GM12801 (cell line): Measurements from ENCODE around the gene NDNF.

Experiments used
- TF ChIP-seq, protein P1 (sequence below): IDR thresholded peaks from one replicate; pipeline ENCODE4 v1.5.1; 2011; ENCODE audit warnings: control low read depth; ENCODE audit not compliant: insufficient read length; ENCODE audit errors: extremely low read depth

The NDNF gene

DNA sequence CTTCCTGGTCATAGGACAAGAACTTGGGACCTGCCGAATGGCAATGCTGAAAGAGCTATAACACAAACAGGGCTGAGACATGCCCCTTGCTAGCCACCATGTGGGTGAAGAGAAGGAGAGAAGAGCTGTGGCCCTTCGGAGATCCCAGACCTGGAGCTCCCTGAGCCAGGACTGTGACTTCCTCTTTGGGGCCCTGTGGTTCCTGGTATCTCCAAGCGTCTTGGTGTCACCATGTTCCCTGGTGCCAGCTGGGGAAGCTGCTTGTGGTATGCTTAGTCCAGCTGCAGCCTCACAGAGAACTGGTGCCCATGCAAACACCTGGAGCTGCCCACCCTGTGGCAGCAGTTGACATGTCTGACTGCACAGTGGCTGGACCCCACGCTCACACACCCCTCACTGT is 68.5 kb downstream of the NDNF start:
- TF ChIP-seq, protein P1, sequence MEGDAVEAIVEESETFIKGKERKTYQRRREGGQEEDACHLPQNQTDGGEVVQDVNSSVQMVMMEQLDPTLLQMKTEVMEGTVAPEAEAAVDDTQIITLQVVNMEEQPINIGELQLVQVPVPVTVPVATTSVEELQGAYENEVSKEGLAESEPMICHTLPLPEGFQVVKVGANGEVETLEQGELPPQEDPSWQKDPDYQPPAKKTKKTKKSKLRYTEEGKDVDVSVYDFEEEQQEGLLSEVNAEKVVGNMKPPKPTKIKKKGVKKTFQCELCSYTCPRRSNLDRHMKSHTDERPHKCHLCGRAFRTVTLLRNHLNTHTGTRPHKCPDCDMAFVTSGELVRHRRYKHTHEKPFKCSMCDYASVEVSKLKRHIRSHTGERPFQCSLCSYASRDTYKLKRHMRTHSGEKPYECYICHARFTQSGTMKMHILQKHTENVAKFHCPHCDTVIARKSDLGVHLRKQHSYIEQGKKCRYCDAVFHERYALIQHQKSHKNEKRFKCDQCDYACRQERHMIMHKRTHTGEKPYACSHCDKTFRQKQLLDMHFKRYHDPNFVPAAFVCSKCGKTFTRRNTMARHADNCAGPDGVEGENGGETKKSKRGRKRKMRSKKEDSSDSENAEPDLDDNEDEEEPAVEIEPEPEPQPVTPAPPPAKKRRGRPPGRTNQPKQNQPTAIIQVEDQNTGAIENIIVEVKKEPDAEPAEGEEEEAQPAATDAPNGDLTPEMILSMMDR: no peak

DNA sequence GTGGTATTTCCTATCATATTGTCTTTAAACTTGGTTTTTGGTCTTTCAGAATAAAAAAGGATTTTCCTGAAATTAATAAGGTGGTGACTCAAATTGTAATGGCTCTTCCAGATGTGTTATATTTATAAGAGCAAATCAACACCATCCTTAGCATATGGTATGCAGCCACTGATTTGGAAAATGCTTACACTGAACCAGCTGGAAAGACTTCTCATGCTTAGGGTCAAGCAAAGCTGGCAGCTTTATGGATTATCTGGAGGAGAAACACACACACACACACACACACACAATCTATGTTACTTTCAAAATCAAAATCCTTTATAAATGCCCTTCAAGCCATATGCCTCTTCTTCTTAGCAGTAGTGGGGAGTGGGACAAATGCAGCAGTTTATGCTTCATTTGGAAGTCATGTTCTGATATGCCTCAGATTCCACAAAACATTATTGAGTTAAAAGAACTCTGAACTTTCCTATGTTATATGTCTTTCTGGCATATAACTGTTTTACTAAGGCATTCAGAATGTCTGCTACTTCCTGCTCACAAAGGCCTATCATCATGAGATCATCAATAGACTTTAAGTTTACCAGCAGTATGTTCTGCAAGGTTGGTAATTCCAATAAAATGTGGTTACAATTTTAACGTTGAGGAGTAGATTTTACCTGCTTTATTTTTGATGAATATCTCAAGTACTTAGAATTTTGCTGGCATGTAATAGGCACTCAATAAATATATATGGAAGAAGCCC is 76.9 kb downstream of the NDNF start:
- TF ChIP-seq, protein P1: no peak

DNA sequence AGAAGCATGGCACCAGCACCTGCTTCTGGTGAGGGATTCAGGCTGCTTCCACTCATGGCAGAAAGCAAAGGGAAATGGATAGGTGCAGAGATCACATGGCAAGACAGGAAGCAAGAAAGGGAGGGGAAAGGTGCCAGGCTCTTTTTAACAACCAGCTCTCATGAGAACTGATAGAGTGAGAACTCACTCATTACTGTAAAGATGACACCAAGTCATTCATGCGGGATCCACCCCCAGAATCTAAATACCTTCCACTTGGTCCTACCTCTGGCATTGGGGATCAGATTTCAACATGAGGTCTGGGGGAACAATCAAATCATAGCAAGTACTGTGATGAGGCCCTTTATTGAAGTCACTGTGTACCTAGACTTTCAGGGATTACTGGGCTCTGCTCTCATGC is 77.8 kb downstream of the NDNF start:
- TF ChIP-seq, protein P1: no peak

DNA sequence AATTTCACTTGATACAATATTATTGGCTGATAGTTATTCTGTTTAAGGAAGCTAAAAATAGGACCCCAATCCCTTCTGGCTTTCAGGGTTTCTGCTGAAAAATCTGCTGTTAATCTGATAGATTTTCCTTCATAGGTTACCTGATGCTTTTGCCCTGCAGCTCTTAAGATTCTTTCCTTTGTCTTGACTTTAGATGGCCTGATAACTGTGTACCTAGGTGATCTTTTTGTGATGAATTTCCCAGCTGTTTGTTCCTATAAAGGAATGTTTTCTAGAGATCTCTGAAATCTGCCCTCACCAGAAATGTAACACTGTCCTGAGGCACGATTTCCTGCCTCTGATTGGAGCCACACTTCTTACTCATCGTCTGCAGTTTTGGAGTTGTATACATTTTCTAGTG is 80.5 kb downstream of the NDNF start:
- TF ChIP-seq, protein P1: no peak

DNA sequence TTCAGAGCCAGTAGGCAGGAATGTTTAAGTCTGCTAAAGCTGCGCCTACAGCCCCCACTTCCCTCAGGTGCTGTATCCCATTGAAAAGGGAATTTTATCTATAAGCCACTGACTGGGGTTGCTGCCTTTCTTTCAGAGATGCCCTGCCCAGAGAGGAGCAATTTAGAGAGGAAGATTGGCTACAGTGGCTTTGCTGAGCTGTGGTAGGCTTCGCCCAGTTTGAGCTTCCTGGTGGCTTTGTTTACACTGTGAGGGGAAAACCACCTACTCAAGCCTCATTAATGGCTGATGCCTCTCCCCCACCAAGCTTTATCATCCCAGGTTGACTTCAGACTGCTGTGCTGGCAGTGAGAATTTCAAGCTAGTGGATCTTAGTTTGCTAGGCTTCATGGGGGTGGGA is 82.1 kb downstream of the NDNF start:
- TF ChIP-seq, protein P1: no peak
